Measurements from ENCODE around the gene HOXA13.

Gene HOXA13

GRCh38 chr7:27196287-27196767, 3.6 kb downstream of the HOXA13 start:
- Histone ChIP-seq H3K9me3 (ENCODE audit: control insufficient read depth, low read length) (no peaks in the 10 kb centered on the region), H3K27ac (ENCODE audit: low read depth, low read length, severe bottlenecking) (no peak overlapping the region), H3K4me3 (ENCODE audit: extremely low read depth, insufficient read depth, low read length, poor library complexity, severe bottlenecking) (no peak overlapping the region), H3K4me1 (ENCODE audit: control insufficient read depth, insufficient read depth, low read length, poor library complexity, severe bottlenecking) (peaks cover 3% of the 10 kb centered on the region), H3K36me3 (ENCODE audit: control insufficient read depth, insufficient read depth, low read length) (no peaks in the 10 kb centered on the region)
- 0 to 1% methylated on average over 6 of the region's 6 CpGs for WGBS, 2 experiments (ENCODE audit: insufficient coverage in 2 of 2)

- Histone ChIP-seq H3K4me3 (ENCODE audit: extremely low read depth, insufficient read depth, low read length, poor library complexity, severe bottlenecking) (no peak overlapping the region), H3K27ac (ENCODE audit: low read depth, low read length, severe bottlenecking) (no peak overlapping the region), H3K9me3 (ENCODE audit: control insufficient read depth, low read length) (no peaks in the 10 kb centered on the region), H3K4me1 (ENCODE audit: control insufficient read depth, insufficient read depth, low read length, poor library complexity, severe bottlenecking) (peaks cover 3% of the 10 kb centered on the region), H3K36me3 (ENCODE audit: control insufficient read depth, insufficient read depth, low read length) (no peaks in the 10 kb centered on the region)
- 50 to 80% methylated on average over 2 to 5 of the region's 9 CpGs for WGBS, 2 experiments (ENCODE audit: insufficient coverage in 2 of 2)
Observed at GRCh38 chr7:27194686-27195379, 5.1 kb downstream of the HOXA13 start.

- WGBS, 2 experiments (ENCODE audit: insufficient coverage in 2 of 2) = 20% methylated on average over 1 of the region's 2 CpGs; no CpG with 5 or more reads in 1 of the 2 experiments
- Histone ChIP-seq H3K4me1 (ENCODE audit: control insufficient read depth, insufficient read depth, low read length, poor library complexity, severe bottlenecking) (peaks cover 7% of the 10 kb centered on the region), H3K4me3 (ENCODE audit: extremely low read depth, insufficient read depth, low read length, poor library complexity, severe bottlenecking) (no peak overlapping the region), H3K27ac (ENCODE audit: low read depth, low read length, severe bottlenecking) (no peak overlapping the region), H3K36me3 (ENCODE audit: control insufficient read depth, insufficient read depth, low read length) (no peaks in the 10 kb centered on the region), H3K9me3 (ENCODE audit: control insufficient read depth, low read length) (no peaks in the 10 kb centered on the region)
Observed at GRCh38 chr7:27194002-27194352, 5.9 kb downstream of the HOXA13 start.

GRCh38 chr7:27193335-27194001, 6.4 kb downstream of the HOXA13 start:
- H3K27ac ChIP-seq (ENCODE audit: low read depth, low read length, severe bottlenecking) = no peak overlapping the region
- H3K4me3 ChIP-seq (ENCODE audit: extremely low read depth, insufficient read depth, low read length, poor library complexity, severe bottlenecking) = no peak overlapping the region
- no peaks in the 10 kb centered on the region for H3K36me3 ChIP-seq (ENCODE audit: control insufficient read depth, insufficient read depth, low read length)
- no peaks in the 10 kb centered on the region for H3K9me3 ChIP-seq (ENCODE audit: control insufficient read depth, low read length)
- H3K4me1 ChIP-seq (ENCODE audit: control insufficient read depth, insufficient read depth, low read length, poor library complexity, severe bottlenecking) = peaks cover 12% of the 10 kb centered on the region
- 6 to 8% methylated on average over 21 to 26 of the region's 29 CpGs for WGBS, 2 experiments (ENCODE audit: insufficient coverage in 2 of 2)

GRCh38 chr7:27192546-27193334, 7.2 kb downstream of the HOXA13 start:
- no peaks in the 10 kb centered on the region for H3K36me3 ChIP-seq (ENCODE audit: control insufficient read depth, insufficient read depth, low read length)
- no peaks in the 10 kb centered on the region for H3K9me3 ChIP-seq (ENCODE audit: control insufficient read depth, low read length)
- WGBS, 2 experiments (ENCODE audit: insufficient coverage in 2 of 2) = 3 to 4% methylated on average over 39 to 56 of the region's 78 CpGs
- no peak overlapping the region for H3K27ac ChIP-seq (ENCODE audit: low read depth, low read length, severe bottlenecking)
- H3K4me1 ChIP-seq (ENCODE audit: control insufficient read depth, insufficient read depth, low read length, poor library complexity, severe bottlenecking) = peaks cover 16% of the 10 kb centered on the region
- no peak overlapping the region for H3K4me3 ChIP-seq (ENCODE audit: extremely low read depth, insufficient read depth, low read length, poor library complexity, severe bottlenecking)

- Histone ChIP-seq H3K27ac (ENCODE audit: low read depth, low read length, severe bottlenecking) (no peak overlapping the region), H3K4me3 (ENCODE audit: extremely low read depth, insufficient read depth, low read length, poor library complexity, severe bottlenecking) (no peak overlapping the region), H3K36me3 (ENCODE audit: control insufficient read depth, insufficient read depth, low read length) (no peaks in the 10 kb centered on the region), H3K9me3 (ENCODE audit: control insufficient read depth, low read length) (no peaks in the 10 kb centered on the region), H3K4me1 (ENCODE audit: control insufficient read depth, insufficient read depth, low read length, poor library complexity, severe bottlenecking) (peaks cover 16% of the 10 kb centered on the region)
- 2 to 3% methylated on average over 35 to 37 of the region's 42 CpGs for WGBS, 2 experiments (ENCODE audit: insufficient coverage in 2 of 2)
Observed at GRCh38 chr7:27191833-27192545, 7.9 kb downstream of the HOXA13 start.

- Histone ChIP-seq H3K9me3 (ENCODE audit: control insufficient read depth, low read length) (no peaks in the 10 kb centered on the region), H3K4me1 (ENCODE audit: control insufficient read depth, insufficient read depth, low read length, poor library complexity, severe bottlenecking) (peaks cover 16% of the 10 kb centered on the region), H3K36me3 (ENCODE audit: control insufficient read depth, insufficient read depth, low read length) (no peaks in the 10 kb centered on the region), H3K27ac (ENCODE audit: low read depth, low read length, severe bottlenecking) (no peak overlapping the region), H3K4me3 (ENCODE audit: extremely low read depth, insufficient read depth, low read length, poor library complexity, severe bottlenecking) (no peak overlapping the region)
- 17 to 20% methylated on average over 14 of the region's 15 CpGs for WGBS, 2 experiments (ENCODE audit: insufficient coverage in 2 of 2)
Observed at GRCh38 chr7:27191161-27191731, 8.6 kb downstream of the HOXA13 start.

- Histone ChIP-seq H3K36me3 (ENCODE audit: control insufficient read depth, insufficient read depth, low read length) (no peaks in the 10 kb centered on the region), H3K4me3 (ENCODE audit: extremely low read depth, insufficient read depth, low read length, poor library complexity, severe bottlenecking) (no peak overlapping the region), H3K27ac (ENCODE audit: low read depth, low read length, severe bottlenecking) (no peak overlapping the region), H3K9me3 (ENCODE audit: control insufficient read depth, low read length) (no peaks in the 10 kb centered on the region), H3K4me1 (ENCODE audit: control insufficient read depth, insufficient read depth, low read length, poor library complexity, severe bottlenecking) (peaks cover 19% of the 10 kb centered on the region)
- WGBS, 2 experiments (ENCODE audit: insufficient coverage in 2 of 2) = 17 to 23% methylated on average over 1 to 4 of the region's 7 CpGs
Observed at GRCh38 chr7:27189997-27190748, 9.7 kb downstream of the HOXA13 start.

- H3K27ac ChIP-seq (ENCODE audit: low read depth, low read length, severe bottlenecking) = no peak overlapping the region
Observed at GRCh38 chr7:27189295-27189996, 10.4 kb downstream of the HOXA13 start.

More at GRCh38 chr7:27189295-27189996, 10.4 kb downstream of the HOXA13 start:
- WGBS, 2 experiments (ENCODE audit: insufficient coverage in 2 of 2) = 3 to 8% methylated on average over 17 to 22 of the region's 22 CpGs
- Histone ChIP-seq H3K4me3 (ENCODE audit: extremely low read depth, insufficient read depth, low read length, poor library complexity, severe bottlenecking) (peak overlapping the region; percentile 20), H3K36me3 (ENCODE audit: control insufficient read depth, insufficient read depth, low read length) (no peaks in the 10 kb centered on the region), H3K4me1 (ENCODE audit: control insufficient read depth, insufficient read depth, low read length, poor library complexity, severe bottlenecking) (peaks cover 19% of the 10 kb centered on the region), H3K9me3 (ENCODE audit: control insufficient read depth, low read length) (no peaks in the 10 kb centered on the region)
